SK-N-SH (cell line): ENCODE results near the gene TPSB2.
"Not testable (repeated sequence)": the region's sequence is repeated elsewhere in the genome, so short reads cannot be mapped to it uniquely, and the experiment has no call there.

Experiments used
- EP300 ChIP-seq, 2 experiments: IDR thresholded peaks; 2 replicates each; pipeline versions ENCODE4 v1.4.0 to v1.6.1; 2012; ENCODE audit warnings: borderline replicate concordance in 1 of 2, low read depth in 1 of 2, low read length in 1 of 2
- FOXM1 ChIP-seq: IDR thresholded peaks from 2 replicates; pipeline ENCODE4 v1.4.0; 2012; ENCODE audit warnings: low read depth, mild to moderate bottlenecking
- SIN3A ChIP-seq: IDR thresholded peaks from 2 replicates; pipeline ENCODE4 v1.6.1; 2012; ENCODE audit warnings: low read depth, mild to moderate bottlenecking, low read length, moderate library complexity, borderline replicate concordance
- USF2 ChIP-seq: fragments of 150-350 bp; IDR thresholded peaks from 2 replicates; pipeline ENCODE4 v1.6.1; 2017; ENCODE audit warnings: antibody characterized with exemption, low read length, low read depth, borderline replicate concordance
- TF ChIP-seq, protein P1 (sequence below): IDR thresholded peaks from 2 replicates; pipeline ENCODE4 v1.6.1; 2012; ENCODE audit warnings: mild to moderate bottlenecking, low read depth, low read length, moderate library complexity
- TF ChIP-seq, protein P2 (sequence below): fragments of 200-600 bp; sonication (generic); IDR thresholded peaks from 2 replicates; pipeline ENCODE4 v1.6.1; 2017; ENCODE audit warnings: antibody characterized with exemption, mild to moderate bottlenecking, moderate library complexity
- TF ChIP-seq, protein P3 (sequence below): IDR thresholded peaks from 2 replicates; pipeline ENCODE4 v1.4.0; 2012; ENCODE audit warnings: low read depth, borderline replicate concordance

DNA sequence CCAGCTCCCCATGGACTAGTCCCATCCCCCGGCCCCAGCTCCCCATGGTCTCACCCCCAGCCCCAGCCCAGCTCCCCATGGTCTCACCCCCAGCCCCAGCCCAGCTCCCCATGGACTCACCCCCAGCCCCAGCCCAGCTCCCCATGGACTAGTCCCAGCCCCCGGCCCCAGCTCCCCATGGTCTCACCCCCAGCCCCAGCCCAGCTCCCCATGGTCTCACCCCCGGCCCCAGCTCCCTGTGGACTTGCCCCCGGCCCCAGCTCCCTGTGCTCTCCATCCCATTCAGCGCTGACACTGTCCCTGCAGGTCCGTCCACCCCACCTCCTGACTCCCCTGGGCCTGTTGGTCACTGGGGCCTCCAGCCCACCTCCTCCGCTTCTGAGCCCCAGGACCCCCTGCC, 1.3 kb upstream of the TPSB2 start:
- TF ChIP-seq, protein P1, sequence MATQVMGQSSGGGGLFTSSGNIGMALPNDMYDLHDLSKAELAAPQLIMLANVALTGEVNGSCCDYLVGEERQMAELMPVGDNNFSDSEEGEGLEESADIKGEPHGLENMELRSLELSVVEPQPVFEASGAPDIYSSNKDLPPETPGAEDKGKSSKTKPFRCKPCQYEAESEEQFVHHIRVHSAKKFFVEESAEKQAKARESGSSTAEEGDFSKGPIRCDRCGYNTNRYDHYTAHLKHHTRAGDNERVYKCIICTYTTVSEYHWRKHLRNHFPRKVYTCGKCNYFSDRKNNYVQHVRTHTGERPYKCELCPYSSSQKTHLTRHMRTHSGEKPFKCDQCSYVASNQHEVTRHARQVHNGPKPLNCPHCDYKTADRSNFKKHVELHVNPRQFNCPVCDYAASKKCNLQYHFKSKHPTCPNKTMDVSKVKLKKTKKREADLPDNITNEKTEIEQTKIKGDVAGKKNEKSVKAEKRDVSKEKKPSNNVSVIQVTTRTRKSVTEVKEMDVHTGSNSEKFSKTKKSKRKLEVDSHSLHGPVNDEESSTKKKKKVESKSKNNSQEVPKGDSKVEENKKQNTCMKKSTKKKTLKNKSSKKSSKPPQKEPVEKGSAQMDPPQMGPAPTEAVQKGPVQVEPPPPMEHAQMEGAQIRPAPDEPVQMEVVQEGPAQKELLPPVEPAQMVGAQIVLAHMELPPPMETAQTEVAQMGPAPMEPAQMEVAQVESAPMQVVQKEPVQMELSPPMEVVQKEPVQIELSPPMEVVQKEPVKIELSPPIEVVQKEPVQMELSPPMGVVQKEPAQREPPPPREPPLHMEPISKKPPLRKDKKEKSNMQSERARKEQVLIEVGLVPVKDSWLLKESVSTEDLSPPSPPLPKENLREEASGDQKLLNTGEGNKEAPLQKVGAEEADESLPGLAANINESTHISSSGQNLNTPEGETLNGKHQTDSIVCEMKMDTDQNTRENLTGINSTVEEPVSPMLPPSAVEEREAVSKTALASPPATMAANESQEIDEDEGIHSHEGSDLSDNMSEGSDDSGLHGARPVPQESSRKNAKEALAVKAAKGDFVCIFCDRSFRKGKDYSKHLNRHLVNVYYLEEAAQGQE = not testable (repeated sequence)
- TF ChIP-seq, protein P2, sequence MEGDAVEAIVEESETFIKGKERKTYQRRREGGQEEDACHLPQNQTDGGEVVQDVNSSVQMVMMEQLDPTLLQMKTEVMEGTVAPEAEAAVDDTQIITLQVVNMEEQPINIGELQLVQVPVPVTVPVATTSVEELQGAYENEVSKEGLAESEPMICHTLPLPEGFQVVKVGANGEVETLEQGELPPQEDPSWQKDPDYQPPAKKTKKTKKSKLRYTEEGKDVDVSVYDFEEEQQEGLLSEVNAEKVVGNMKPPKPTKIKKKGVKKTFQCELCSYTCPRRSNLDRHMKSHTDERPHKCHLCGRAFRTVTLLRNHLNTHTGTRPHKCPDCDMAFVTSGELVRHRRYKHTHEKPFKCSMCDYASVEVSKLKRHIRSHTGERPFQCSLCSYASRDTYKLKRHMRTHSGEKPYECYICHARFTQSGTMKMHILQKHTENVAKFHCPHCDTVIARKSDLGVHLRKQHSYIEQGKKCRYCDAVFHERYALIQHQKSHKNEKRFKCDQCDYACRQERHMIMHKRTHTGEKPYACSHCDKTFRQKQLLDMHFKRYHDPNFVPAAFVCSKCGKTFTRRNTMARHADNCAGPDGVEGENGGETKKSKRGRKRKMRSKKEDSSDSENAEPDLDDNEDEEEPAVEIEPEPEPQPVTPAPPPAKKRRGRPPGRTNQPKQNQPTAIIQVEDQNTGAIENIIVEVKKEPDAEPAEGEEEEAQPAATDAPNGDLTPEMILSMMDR = not testable (repeated sequence)
- TF ChIP-seq, protein P3, sequence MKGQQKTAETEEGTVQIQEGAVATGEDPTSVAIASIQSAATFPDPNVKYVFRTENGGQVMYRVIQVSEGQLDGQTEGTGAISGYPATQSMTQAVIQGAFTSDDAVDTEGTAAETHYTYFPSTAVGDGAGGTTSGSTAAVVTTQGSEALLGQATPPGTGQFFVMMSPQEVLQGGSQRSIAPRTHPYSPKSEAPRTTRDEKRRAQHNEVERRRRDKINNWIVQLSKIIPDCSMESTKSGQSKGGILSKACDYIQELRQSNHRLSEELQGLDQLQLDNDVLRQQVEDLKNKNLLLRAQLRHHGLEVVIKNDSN = not testable (repeated sequence)
- TF ChIP-seq EP300 (IDR thresholded peaks at IDR 0.05; ENCODE audit: borderline replicate concordance in 1 of 2, low read depth in 1 of 2, low read length in 1 of 2); SIN3A; USF2; FOXM1: not testable (repeated sequence)
